Measurements from ENCODE around the gene BABAM1.

DNA sequence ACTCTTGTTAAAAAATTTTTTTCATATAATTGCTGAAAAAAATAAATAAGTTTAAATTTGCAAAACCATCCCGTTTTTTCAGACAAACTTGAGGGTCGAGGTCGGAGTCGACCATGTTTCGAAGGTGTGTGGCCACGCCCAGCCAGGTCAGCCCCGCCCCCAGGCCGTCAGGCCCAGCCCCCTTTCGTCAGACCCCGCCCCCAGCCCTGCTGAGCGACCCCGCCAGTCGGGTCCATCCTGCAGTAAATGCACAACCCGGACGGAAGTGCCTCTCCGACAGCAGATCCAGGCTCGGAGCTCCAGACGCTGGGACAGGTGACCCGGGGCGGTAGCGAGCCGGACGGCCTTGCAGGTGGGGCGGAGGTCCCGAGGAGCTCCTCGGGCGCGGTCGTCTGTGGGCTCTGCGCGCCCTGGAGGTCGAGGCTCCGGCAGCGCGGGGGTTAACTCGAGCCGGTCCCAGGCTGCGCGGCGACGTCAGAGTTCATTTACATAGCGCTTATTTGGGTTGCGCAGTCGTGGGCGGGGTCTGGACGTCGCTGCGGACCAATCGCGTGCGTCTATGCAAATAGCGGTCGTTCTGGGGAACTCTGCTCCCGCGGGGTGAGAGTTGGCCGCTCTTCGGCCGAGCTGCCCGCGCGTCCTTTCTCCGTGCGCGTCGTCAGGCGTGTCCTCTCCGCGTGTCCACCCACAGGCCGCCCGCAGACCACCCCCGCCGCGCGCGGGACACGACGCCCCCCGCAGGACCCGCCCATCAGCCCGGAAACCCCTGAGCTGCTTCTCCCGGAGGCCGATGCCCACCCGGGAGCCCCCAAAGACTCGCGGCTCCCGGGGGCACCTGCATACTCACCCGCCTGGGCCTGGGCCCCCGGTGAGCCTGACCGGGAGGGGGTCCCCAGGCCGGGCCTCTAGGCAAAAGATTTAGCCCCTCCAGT, 41.0 kb upstream of the BABAM1 start, which contains the start of gene OCEL1:
- TF ChIP-seq, protein P1, sequence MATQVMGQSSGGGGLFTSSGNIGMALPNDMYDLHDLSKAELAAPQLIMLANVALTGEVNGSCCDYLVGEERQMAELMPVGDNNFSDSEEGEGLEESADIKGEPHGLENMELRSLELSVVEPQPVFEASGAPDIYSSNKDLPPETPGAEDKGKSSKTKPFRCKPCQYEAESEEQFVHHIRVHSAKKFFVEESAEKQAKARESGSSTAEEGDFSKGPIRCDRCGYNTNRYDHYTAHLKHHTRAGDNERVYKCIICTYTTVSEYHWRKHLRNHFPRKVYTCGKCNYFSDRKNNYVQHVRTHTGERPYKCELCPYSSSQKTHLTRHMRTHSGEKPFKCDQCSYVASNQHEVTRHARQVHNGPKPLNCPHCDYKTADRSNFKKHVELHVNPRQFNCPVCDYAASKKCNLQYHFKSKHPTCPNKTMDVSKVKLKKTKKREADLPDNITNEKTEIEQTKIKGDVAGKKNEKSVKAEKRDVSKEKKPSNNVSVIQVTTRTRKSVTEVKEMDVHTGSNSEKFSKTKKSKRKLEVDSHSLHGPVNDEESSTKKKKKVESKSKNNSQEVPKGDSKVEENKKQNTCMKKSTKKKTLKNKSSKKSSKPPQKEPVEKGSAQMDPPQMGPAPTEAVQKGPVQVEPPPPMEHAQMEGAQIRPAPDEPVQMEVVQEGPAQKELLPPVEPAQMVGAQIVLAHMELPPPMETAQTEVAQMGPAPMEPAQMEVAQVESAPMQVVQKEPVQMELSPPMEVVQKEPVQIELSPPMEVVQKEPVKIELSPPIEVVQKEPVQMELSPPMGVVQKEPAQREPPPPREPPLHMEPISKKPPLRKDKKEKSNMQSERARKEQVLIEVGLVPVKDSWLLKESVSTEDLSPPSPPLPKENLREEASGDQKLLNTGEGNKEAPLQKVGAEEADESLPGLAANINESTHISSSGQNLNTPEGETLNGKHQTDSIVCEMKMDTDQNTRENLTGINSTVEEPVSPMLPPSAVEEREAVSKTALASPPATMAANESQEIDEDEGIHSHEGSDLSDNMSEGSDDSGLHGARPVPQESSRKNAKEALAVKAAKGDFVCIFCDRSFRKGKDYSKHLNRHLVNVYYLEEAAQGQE (IDR thresholded peaks at IDR 0.05; ENCODE audit: insufficient read depth in 1 of 2, low read depth in 2 of 2, low read length in 1 of 2) = no peak
- TF ChIP-seq, protein P2, sequence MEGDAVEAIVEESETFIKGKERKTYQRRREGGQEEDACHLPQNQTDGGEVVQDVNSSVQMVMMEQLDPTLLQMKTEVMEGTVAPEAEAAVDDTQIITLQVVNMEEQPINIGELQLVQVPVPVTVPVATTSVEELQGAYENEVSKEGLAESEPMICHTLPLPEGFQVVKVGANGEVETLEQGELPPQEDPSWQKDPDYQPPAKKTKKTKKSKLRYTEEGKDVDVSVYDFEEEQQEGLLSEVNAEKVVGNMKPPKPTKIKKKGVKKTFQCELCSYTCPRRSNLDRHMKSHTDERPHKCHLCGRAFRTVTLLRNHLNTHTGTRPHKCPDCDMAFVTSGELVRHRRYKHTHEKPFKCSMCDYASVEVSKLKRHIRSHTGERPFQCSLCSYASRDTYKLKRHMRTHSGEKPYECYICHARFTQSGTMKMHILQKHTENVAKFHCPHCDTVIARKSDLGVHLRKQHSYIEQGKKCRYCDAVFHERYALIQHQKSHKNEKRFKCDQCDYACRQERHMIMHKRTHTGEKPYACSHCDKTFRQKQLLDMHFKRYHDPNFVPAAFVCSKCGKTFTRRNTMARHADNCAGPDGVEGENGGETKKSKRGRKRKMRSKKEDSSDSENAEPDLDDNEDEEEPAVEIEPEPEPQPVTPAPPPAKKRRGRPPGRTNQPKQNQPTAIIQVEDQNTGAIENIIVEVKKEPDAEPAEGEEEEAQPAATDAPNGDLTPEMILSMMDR (IDR thresholded peaks at IDR 0.05) = no peak
- TF ChIP-seq POLR2AphosphoS5 (IDR thresholded peaks at IDR 0.05; ENCODE audit: low read depth, low read length) (peak; percentile 45; the same call in 1 of the 2 replicates), SIN3A (IDR thresholded peaks at IDR 0.05; ENCODE audit: borderline replicate concordance, insufficient read depth, low read depth, low read length) (no peak)
